ENCODE measurements around the gene RABAC1. TPM values are rescaled to one million over a fixed set of nuclear protein-coding genes. Genes with fewer than 3 reads are reported as not detected.
"Not testable (repeated sequence)": the region's sequence is repeated elsewhere in the genome, so short reads cannot be mapped to it uniquely, and the experiment has no call there.

RABAC1 gene
- total and polyA plus RNA-seq, 2 donors, result 89.0 to 339 TPM

- DNase-seq (ENCODE audit: extremely low spot score), result no peak
- 26% methylated on average over 27 of the region's 27 CpGs for WGBS
- Histone ChIP-seq H3K4me1 (ENCODE audit: insufficient read depth) (no peaks in the 10 kb centered on the region), H3K36me3 (ENCODE audit: insufficient read depth) (no peaks in the 10 kb centered on the region), H3K4me3 (ENCODE audit: low read depth, low read length) (no peak overlapping the region), H3K27ac (ENCODE audit: low read depth) (no peak overlapping the region)
Observed at GRCh38 chr19:41915776-41916414, 43.2 kb downstream of the RABAC1 start.

- no peak for DNase-seq (ENCODE audit: extremely low spot score)
- 4% methylated on average over 38 of the region's 38 CpGs for WGBS
- H3K36me3 ChIP-seq (ENCODE audit: insufficient read depth), result no peaks in the 10 kb centered on the region
- H3K4me1 ChIP-seq (ENCODE audit: insufficient read depth), result no peaks in the 10 kb centered on the region
- H3K27ac ChIP-seq (ENCODE audit: low read depth), result no peak overlapping the region
- no peak overlapping the region for H3K4me3 ChIP-seq (ENCODE audit: low read depth, low read length)
Observed at GRCh38 chr19:41915021-41915775, 43.9 kb downstream of the RABAC1 start.

- DNase-seq (ENCODE audit: extremely low spot score); H3K36me3 ChIP-seq (ENCODE audit: insufficient read depth); H3K4me1 ChIP-seq (ENCODE audit: insufficient read depth); H3K4me3 ChIP-seq (ENCODE audit: low read depth, low read length); H3K27ac ChIP-seq (ENCODE audit: low read depth): not testable (repeated sequence)
- 1% methylated on average over 4 of the region's 5 CpGs for WGBS
Observed at GRCh38 chr19:41914424-41914834, 44.7 kb downstream of the RABAC1 start.

GRCh38 chr19:41913538-41914423 is 45.3 kb downstream of the RABAC1 start:
- Histone ChIP-seq H3K4me3 (ENCODE audit: low read depth, low read length) (no peak overlapping the region), H3K4me1 (ENCODE audit: insufficient read depth) (no peaks in the 10 kb centered on the region), H3K27ac (ENCODE audit: low read depth) (no peak overlapping the region), H3K36me3 (ENCODE audit: insufficient read depth) (no peaks in the 10 kb centered on the region)
- 8% methylated on average over 21 of the region's 21 CpGs for WGBS
- DNase-seq (ENCODE audit: extremely low spot score), result no peak

- H3K27ac ChIP-seq (ENCODE audit: low read depth), result no peak overlapping the region
- under 1% methylated on average over 51 of the region's 51 CpGs for WGBS
- H3K36me3 ChIP-seq (ENCODE audit: insufficient read depth), result no peaks in the 10 kb centered on the region
- H3K4me3 ChIP-seq (ENCODE audit: low read depth, low read length), result no peak overlapping the region
- H3K4me1 ChIP-seq (ENCODE audit: insufficient read depth), result no peaks in the 10 kb centered on the region
- no peak for DNase-seq (ENCODE audit: extremely low spot score)
Observed at GRCh38 chr19:41912899-41913537, 46.1 kb downstream of the RABAC1 start.

GRCh38 chr19:41911889-41912731 is 47.0 kb downstream of the RABAC1 start:
- no peak for DNase-seq (ENCODE audit: extremely low spot score)
- no peaks in the 10 kb centered on the region for H3K36me3 ChIP-seq (ENCODE audit: insufficient read depth)

GRCh38 chr19:41910992-41911888 is 47.9 kb downstream of the RABAC1 start:
- H3K4me1 ChIP-seq (ENCODE audit: insufficient read depth), result no peaks in the 10 kb centered on the region
- no peak overlapping the region for H3K27ac ChIP-seq (ENCODE audit: low read depth)
- 62% methylated on average over 13 of the region's 13 CpGs for WGBS
- peaks cover 4% of the 10 kb centered on the region for H3K36me3 ChIP-seq (ENCODE audit: insufficient read depth)
- DNase-seq (ENCODE audit: extremely low spot score), result no peak
- no peak overlapping the region for H3K4me3 ChIP-seq (ENCODE audit: low read depth, low read length)

More at GRCh38 chr19:41911889-41912731, 47.0 kb downstream of the RABAC1 start:
- WGBS, result 8% methylated on average over 29 of the region's 29 CpGs
- Histone ChIP-seq H3K27ac (ENCODE audit: low read depth) (no peak overlapping the region), H3K4me3 (ENCODE audit: low read depth, low read length) (no peak overlapping the region), H3K4me1 (ENCODE audit: insufficient read depth) (no peaks in the 10 kb centered on the region)

- H3K36me3 ChIP-seq (ENCODE audit: insufficient read depth), result peaks cover 4% of the 10 kb centered on the region
- H3K27ac ChIP-seq (ENCODE audit: low read depth), result no peak overlapping the region
- no peaks in the 10 kb centered on the region for H3K4me1 ChIP-seq (ENCODE audit: insufficient read depth)
- H3K4me3 ChIP-seq (ENCODE audit: low read depth, low read length), result no peak overlapping the region
- WGBS, result 58% methylated on average over 12 of the region's 12 CpGs
- DNase-seq (ENCODE audit: extremely low spot score), result no peak
Observed at GRCh38 chr19:41910240-41910991, 48.7 kb downstream of the RABAC1 start.

- H3K27ac ChIP-seq (ENCODE audit: low read depth), result no peak overlapping the region
- peaks cover 4% of the 10 kb centered on the region for H3K36me3 ChIP-seq (ENCODE audit: insufficient read depth)
- H3K4me3 ChIP-seq (ENCODE audit: low read depth, low read length), result no peak overlapping the region
- DNase-seq (ENCODE audit: extremely low spot score), result no peak
- no peaks in the 10 kb centered on the region for H3K4me1 ChIP-seq (ENCODE audit: insufficient read depth)
- WGBS, result 46% methylated on average over 13 of the region's 13 CpGs
Observed at GRCh38 chr19:41909706-41910105, 49.4 kb downstream of the RABAC1 start.

GRCh38 chr19:41908724-41909464 is 50.2 kb downstream of the RABAC1 start:
- no peak overlapping the region for H3K4me3 ChIP-seq (ENCODE audit: low read depth, low read length)
- DNase-seq (ENCODE audit: extremely low spot score), result no peak
- peaks cover 4% of the 10 kb centered on the region for H3K36me3 ChIP-seq (ENCODE audit: insufficient read depth)
- H3K4me1 ChIP-seq (ENCODE audit: insufficient read depth), result no peaks in the 10 kb centered on the region
- no peak overlapping the region for H3K27ac ChIP-seq (ENCODE audit: low read depth)
- 74% methylated on average over 11 of the region's 11 CpGs for WGBS

Measured in urinary bladder (tissue), 4 donors.